ENCODE measurements around the gene MEGF6.

The MEGF6 gene

GRCh38 chr1:3467096-3468036 lies 143.9 kb downstream of the MEGF6 start:
- TF ChIP-seq, protein P1, sequence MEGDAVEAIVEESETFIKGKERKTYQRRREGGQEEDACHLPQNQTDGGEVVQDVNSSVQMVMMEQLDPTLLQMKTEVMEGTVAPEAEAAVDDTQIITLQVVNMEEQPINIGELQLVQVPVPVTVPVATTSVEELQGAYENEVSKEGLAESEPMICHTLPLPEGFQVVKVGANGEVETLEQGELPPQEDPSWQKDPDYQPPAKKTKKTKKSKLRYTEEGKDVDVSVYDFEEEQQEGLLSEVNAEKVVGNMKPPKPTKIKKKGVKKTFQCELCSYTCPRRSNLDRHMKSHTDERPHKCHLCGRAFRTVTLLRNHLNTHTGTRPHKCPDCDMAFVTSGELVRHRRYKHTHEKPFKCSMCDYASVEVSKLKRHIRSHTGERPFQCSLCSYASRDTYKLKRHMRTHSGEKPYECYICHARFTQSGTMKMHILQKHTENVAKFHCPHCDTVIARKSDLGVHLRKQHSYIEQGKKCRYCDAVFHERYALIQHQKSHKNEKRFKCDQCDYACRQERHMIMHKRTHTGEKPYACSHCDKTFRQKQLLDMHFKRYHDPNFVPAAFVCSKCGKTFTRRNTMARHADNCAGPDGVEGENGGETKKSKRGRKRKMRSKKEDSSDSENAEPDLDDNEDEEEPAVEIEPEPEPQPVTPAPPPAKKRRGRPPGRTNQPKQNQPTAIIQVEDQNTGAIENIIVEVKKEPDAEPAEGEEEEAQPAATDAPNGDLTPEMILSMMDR (IDR thresholded peaks at IDR 0.05; ENCODE audit: borderline replicate concordance, control extremely low read depth, extremely low read depth, insufficient read depth, missing control alignments) = no peak
- no peak for DNase-seq (ENCODE audit: low spot score)
- in situ Hi-C loops (cut with MboI; ENCODE audit: low sequenced_read_pairs, unreplicated experiment) = no loop called here

DNA sequence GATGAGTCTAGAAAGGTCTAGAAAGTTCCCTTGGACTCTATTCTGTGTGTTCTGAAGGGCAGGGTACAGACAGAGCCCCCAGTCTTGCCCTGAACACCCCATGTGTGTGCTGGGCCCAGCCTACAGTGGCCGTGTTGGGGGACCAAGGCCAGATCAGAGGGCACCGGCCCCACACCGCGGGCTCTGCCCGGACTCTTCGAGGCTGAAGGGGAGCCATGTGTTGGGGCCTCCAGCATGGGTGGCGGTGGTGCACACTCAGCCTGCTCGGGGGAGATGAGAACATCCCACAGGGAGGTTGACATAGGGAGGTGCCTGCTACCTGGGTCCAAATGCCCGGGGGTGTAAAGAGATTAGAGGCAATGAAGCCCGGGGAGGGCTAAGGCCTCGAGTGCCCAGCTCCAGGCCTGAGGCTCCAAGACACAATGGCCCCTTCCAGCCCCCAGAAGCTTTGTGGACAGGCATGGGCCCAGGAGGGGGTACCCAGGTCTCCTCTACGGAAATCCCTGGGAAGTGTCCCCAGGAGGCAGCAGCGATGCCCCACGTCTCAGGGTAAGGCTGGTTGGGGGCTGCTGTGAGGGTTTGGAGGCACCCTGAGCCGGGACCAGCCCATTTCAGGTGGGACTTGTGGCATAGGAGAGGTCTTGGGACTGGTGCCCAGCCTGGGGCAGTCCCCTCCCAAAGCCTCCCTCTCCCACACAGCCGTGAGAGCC lies 144.8 kb downstream of the MEGF6 start:
- DNase-seq (ENCODE audit: low spot score) = no peak
- TF ChIP-seq, protein P1 (IDR thresholded peaks at IDR 0.05; ENCODE audit: borderline replicate concordance, control extremely low read depth, extremely low read depth, insufficient read depth, missing control alignments) = no peak
- in situ Hi-C loops (cut with MboI; ENCODE audit: low sequenced_read_pairs, unreplicated experiment) = no loop called here

- in situ Hi-C loops (cut with MboI; ENCODE audit: low sequenced_read_pairs, unreplicated experiment) = no loop called here
- TF ChIP-seq, protein P1 (IDR thresholded peaks at IDR 0.05; ENCODE audit: borderline replicate concordance, control extremely low read depth, extremely low read depth, insufficient read depth, missing control alignments) = no peak
- no peak for DNase-seq (ENCODE audit: low spot score)
These were observed 145.4 kb downstream of the MEGF6 start for GRCh38 chr1:3465935-3466321.

GRCh38 chr1:3465091-3465934 lies 146.0 kb downstream of the MEGF6 start:
- TF ChIP-seq, protein P1 (IDR thresholded peaks at IDR 0.05; ENCODE audit: borderline replicate concordance, control extremely low read depth, extremely low read depth, insufficient read depth, missing control alignments) = no peak
- in situ Hi-C loops (cut with MboI; ENCODE audit: low sequenced_read_pairs, unreplicated experiment) = no loop called here
- DNase-seq (ENCODE audit: low spot score) = no peak

GRCh38 chr1:3464649-3465025 lies 146.7 kb downstream of the MEGF6 start:
- TF ChIP-seq, protein P1 (IDR thresholded peaks at IDR 0.05; ENCODE audit: borderline replicate concordance, control extremely low read depth, extremely low read depth, insufficient read depth, missing control alignments) = no peak
- no peak for DNase-seq (ENCODE audit: low spot score)
- in situ Hi-C loops (cut with MboI; ENCODE audit: low sequenced_read_pairs, unreplicated experiment) = no loop called here
